ENCODE measurements around the gene PPP2R2D. TPM values are rescaled to one million over a fixed set of nuclear protein-coding genes. Genes with fewer than 3 reads are reported as not detected.

The PPP2R2D gene
- total RNA-seq, 2 donors from 2014 or later, result 27.0 to 47.4 TPM

DNA sequence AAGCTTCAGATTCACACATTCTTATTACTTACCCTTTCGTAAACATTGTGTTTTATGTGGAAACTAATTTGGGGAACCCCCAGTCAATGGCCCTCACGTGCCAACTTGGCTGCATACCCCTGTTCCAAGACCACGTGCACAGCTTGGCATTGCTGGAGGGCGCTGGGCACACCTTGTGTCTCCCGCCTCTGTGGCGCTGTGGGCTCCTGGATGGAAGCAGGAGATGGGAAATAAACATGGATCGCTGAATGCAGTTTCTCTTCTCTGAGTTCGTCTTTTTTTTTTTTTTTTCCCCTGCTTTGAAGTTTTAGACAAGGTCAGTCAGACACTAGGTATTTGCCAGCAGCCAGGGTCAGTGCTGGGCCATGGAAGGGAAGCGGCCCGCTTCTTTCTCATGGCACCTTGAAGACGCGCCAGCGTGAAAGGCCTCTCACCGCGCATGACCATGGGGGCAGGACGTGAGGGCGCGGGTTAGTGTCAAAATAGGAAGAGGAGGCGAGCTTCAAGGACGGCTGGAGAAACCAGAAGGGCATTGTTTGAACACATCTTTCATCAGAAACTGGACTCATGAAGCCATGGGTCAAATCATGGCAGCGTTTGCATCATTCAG, 53.7 kb downstream of the PPP2R2D start:
- Mint-ChIP-seq H3K4me3 (no peak overlapping the region), H3K4me1 (ENCODE audit: low read depth in 2 of 2) (peaks cover 0 to 17% of the 10 kb centered on the region in 2 donors), H3K36me3 (no peaks in the 10 kb centered on the region), H3K9me3 (no peaks in the 10 kb centered on the region), H3K27me3 (no peaks in the 10 kb centered on the region), H3K27ac (no peak overlapping the region)
- ATAC-seq (no peak), DNase-seq (ENCODE audit: low spot score) (peak; percentile 8)

DNA sequence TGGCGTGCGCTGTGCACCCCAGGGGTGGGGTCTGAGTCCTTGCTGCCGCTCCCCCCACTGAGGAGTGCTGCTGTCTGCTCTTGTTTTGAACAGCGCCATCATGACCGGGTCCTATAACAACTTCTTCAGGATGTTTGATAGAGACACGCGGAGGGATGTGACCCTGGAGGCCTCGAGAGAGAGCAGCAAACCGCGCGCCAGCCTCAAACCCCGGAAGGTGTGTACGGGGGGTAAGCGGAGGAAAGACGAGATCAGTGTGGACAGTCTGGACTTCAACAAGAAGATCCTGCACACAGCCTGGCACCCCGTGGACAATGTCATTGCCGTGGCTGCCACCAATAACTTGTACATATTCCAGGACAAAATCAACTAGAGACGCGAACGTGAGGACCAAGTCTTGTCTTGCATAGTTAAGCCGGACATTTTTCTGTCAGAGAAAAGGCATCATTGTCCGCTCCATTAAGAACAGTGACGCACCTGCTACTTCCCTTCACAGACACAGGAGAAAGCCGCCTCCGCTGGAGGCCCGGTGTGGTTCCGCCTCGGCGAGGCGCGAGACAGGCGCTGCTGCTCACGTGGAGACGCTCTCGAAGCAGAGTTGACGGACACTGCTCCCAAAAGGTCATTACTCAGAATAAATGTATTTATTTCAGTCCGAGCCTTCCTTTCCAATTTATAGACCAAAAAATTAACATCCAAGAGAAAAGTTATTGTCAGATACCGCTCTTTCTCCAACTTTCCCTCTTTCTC, 55.0 kb downstream of the PPP2R2D start:
- Mint-ChIP-seq H3K36me3 (no peaks in the 10 kb centered on the region), H3K27ac (no peak overlapping the region), H3K27me3 (no peaks in the 10 kb centered on the region)

DNA sequence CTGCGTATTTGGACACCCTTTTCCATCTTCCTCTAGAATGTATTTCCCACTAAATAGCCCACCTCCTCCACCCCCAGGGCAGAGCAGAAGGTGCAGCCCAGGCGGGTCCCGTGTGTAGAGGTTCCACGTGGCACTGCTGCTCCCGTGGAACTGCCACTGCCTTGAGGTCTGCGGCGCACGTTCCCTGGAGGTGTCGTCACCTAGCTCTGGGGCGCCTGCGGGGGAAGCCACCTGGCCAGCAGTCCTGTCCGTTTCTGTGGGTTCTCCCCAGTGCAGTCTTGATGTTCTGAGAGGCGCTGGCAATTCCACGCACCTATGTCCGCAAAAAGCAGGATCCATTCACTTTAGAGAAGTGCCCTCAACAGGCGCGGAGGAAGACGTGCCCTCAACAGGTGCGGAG, 59.0 kb downstream of the PPP2R2D start:
- DNase-seq (ENCODE audit: low spot score) (peak; percentile 61), ATAC-seq (no peak)
- Mint-ChIP-seq H3K27ac (no peak overlapping the region), H3K27me3 (no peaks in the 10 kb centered on the region), H3K36me3 (no peaks in the 10 kb centered on the region), H3K4me3 (no peak overlapping the region), H3K4me1 (ENCODE audit: low read depth in 2 of 2) (peaks cover 3 to 20% of the 10 kb centered on the region in 2 donors), H3K9me3 (no peaks in the 10 kb centered on the region)

More for the DNA sequence above, 55.0 kb downstream of the PPP2R2D start:
- Mint-ChIP-seq H3K9me3 (no peaks in the 10 kb centered on the region), H3K4me1 (ENCODE audit: low read depth in 2 of 2) (peaks cover 0 to 17% of the 10 kb centered on the region in 2 donors), H3K4me3 (no peak overlapping the region)
- no peak for ATAC-seq
- peak; percentile 56 for DNase-seq (ENCODE audit: low spot score)

DNA sequence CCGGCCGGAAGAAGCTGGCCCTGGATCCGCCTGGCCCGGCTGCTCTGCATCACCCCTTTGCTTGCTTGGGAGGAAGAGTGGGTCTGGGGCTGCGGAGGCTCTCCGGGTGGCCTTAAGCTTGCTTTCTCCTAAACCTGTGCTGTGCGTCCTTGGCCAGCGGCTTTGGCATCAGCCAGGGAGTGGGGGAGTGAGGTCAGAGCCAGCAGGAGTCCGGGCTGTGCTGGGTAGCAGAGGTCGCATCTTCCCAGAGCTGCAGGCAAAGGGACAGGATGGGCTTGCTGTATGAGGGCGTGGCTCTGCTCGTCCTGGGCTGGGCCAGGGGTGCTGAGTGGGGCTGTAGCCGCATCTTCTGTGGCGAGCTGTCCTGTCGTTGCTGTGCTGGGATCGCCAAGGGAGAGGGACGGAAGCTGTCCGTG, 59.8 kb downstream of the PPP2R2D start:
- Mint-ChIP-seq H3K27ac (no peak overlapping the region), H3K4me1 (ENCODE audit: low read depth in 2 of 2) (peaks cover 7 to 20% of the 10 kb centered on the region in 2 donors), H3K9me3 (no peaks in the 10 kb centered on the region), H3K27me3 (no peaks in the 10 kb centered on the region), H3K4me3 (no peak overlapping the region), H3K36me3 (no peaks in the 10 kb centered on the region)
- DNase-seq (ENCODE audit: low spot score) (peak; percentile 47), ATAC-seq (peak in 1 of 2 donors; percentile 58)

DNA sequence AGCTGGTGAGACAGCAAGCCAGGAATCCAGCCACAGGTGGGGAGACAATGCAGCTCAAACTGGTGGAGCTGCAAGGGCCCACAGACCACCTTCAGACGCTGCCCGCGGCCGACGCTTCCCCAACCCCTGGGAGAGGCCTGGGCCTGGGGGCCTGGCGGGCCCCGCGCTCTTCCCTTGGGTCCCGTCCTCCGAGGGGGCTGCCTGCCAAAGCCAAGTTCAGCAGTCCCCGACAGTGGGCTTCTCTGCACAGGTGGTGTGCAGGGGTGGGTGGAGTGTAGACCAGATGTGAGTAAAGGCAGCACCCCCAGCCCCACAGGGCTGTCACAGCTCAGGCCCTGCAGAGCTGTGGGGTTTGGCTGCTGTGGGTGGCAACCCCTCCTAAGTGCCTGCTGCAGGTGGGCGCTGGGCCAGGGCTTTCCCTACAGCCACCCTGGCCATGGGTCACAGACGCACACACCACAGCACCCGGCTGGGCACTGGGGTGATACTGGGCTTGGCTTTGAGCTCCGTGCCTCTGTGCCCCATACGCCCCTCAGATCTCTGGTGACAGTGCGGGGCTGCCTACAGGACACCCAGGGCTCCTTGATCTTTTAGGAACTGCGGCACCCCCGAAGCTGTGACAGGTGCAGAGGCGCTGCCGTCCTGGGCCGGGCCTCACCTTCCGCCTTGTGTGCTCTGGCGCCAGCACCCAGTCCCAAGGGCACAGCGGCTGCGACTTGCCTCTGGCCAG, 60.4 kb downstream of the PPP2R2D start:
- Mint-ChIP-seq H3K27ac (no peak overlapping the region), H3K9me3 (no peaks in the 10 kb centered on the region), H3K4me1 (ENCODE audit: low read depth in 2 of 2) (peaks cover 7 to 19% of the 10 kb centered on the region in 2 donors), H3K4me3 (no peak overlapping the region), H3K36me3 (no peaks in the 10 kb centered on the region), H3K27me3 (no peaks in the 10 kb centered on the region)
- peak; percentile 37 to 55 for ATAC-seq
- DNase-seq (ENCODE audit: low spot score), result peak; percentile 58

DNA sequence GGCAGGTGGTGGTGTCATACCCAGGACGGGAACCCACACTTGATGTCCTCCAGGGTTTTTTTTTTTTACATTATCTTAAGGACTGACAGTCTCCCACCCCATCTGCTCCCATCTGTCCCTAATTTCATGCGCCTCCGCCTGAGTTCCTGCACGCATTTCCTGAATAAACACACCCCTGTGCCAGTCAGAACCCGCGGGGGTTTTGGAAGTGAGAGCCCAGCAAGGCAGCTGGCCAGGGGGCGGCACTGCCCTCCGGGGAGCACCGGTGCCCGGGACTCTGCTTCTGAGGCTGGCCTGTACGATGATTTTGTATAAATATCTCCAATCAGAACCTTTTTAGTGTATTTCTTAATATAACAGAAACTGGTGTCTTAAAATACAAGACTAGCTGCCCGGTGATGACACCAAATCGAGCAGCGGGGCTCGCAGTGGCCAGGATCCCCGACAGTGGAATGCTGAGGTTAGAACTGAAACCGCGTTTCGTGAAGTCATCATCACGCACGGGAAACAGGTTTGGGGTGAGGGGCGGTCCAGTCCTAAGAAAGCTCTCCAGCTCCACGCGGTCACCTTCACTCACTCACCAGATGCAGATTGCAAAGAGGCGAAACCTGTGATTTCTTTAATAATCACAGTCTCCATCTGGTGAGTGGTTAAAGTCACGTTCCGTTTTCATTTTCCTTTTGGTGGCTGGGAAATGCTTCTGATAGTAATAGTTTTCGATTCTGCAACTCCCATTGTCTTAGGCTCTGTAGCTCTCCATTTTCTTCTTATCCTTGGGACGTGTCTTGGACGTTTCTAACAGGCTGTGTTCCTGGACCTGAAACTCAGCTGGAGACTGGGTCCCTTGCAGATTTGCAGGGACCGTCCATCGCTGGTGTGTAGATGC, 61.2 kb downstream of the PPP2R2D start:
- ATAC-seq (no peak), DNase-seq (ENCODE audit: low spot score) (no peak)
- H3K27me3 Mint-ChIP-seq, result no peaks in the 10 kb centered on the region
- H3K36me3 Mint-ChIP-seq, result no peaks in the 10 kb centered on the region
- H3K4me1 Mint-ChIP-seq (ENCODE audit: low read depth in 2 of 2), result peaks cover 7 to 18% of the 10 kb centered on the region in 2 donors
- no peaks in the 10 kb centered on the region for H3K9me3 Mint-ChIP-seq
- peak overlapping the region in 1 of 2 donors; percentile 2 for H3K27ac Mint-ChIP-seq
- no peak overlapping the region for H3K4me3 Mint-ChIP-seq

DNA sequence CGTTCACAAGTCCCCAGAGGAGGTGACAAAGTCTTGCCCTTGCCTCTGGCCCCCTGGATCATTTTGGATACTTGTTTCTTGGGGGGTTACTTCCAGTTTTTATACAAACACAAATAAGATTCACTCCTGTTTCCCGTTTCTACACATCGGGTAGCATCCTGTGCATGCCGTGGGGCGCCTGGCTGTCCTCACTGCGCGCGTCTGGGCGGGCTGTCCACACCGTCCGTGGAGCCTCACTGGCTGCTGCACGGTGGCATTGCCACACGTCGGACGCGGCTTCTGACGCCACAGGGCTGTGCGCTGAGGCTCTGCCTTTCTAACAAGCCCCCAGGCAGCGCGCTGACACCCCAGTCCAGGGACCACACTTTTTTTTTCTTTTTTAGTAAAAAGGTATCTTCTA, 62.5 kb downstream of the PPP2R2D start:
- H3K9me3 Mint-ChIP-seq, result no peaks in the 10 kb centered on the region
- no peak overlapping the region for H3K4me3 Mint-ChIP-seq
- DNase-seq (ENCODE audit: low spot score) (peak; percentile 20), ATAC-seq (no peak)
- peaks cover 7 to 10% of the 10 kb centered on the region in 2 donors for H3K4me1 Mint-ChIP-seq (ENCODE audit: low read depth in 2 of 2)
- H3K27me3 Mint-ChIP-seq, result no peaks in the 10 kb centered on the region
- no peaks in the 10 kb centered on the region for H3K36me3 Mint-ChIP-seq
- H3K27ac Mint-ChIP-seq, result no peak overlapping the region

DNA sequence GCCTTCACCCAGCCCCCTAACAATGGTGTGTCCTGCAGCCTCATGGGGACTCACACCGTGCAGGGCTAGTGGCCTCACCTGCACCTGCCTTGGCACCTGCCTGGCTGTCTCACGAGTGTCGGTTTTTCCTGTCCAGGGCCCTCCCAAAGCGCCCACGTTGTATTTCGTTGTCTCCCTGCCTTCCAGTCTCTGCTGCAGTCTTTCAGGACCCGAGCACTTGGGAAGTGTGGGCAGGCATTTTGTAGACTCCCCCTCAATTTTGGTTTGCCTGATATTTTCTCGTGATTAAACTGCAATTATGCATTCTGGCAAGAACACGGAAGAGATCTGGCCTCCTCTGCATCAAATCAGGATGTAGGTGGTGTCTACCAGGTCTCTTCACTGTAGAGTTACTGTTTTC, 63.0 kb downstream of the PPP2R2D start:
- Mint-ChIP-seq H3K9me3 (no peaks in the 10 kb centered on the region), H3K4me1 (ENCODE audit: low read depth in 2 of 2) (peaks cover 7 to 10% of the 10 kb centered on the region in 2 donors), H3K36me3 (no peaks in the 10 kb centered on the region), H3K4me3 (no peak overlapping the region), H3K27ac (no peak overlapping the region), H3K27me3 (no peaks in the 10 kb centered on the region)
- peak; percentile 38 for DNase-seq (ENCODE audit: low spot score)
- no peak for ATAC-seq

DNA sequence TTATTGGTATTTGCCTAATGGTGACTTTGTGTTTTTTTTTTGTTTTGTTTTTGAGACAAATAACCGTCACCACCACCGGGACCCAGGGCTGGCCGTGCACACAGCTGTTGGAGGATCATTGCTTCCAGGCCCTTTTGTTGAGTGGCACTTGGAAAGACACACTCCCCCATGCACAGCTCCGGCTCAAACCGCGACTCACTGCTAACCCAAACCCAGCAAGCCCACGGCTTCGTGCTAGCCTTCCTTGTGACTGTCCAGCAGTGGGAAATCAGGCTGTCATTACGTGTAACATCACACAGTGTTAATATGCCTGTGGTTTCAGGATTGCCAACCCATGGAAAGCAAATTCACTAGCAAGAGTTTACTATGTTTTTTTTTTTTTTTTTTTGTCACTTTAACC, 63.5 kb downstream of the PPP2R2D start:
- peaks cover 7 to 10% of the 10 kb centered on the region in 2 donors for H3K4me1 Mint-ChIP-seq (ENCODE audit: low read depth in 2 of 2)
- DNase-seq (ENCODE audit: low spot score) (no peak), ATAC-seq (no peak)
- H3K9me3 Mint-ChIP-seq, result no peaks in the 10 kb centered on the region
- H3K36me3 Mint-ChIP-seq, result no peaks in the 10 kb centered on the region
- no peak overlapping the region for H3K4me3 Mint-ChIP-seq
- peak overlapping the region in 1 of 2 donors; percentile 34 for H3K27ac Mint-ChIP-seq
- no peaks in the 10 kb centered on the region for H3K27me3 Mint-ChIP-seq

DNA sequence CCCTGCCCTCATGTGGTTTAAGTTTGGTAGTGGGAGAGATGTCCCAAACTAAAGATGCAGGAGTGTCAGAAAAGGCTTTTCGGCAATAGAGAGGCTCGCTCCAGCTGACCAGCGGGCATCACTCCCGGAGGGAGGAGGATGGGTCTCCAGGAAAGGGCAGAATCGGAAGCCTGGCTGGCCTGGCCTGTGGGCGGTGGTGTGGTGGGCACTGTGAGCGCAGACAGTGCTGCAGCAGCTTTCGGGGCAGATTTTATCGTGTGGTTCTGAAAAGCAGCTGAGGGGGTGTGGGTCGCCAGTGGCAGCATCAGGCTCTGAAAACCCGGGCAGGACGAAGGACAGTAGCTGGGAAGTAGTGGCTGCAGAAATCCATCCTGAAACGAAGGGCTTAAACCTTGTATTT, 68.1 kb downstream of the PPP2R2D start:
- DNase-seq (ENCODE audit: low spot score) (no peak), ATAC-seq (no peak)
- H3K36me3 Mint-ChIP-seq, result no peaks in the 10 kb centered on the region
- H3K4me3 Mint-ChIP-seq, result no peak overlapping the region
- H3K9me3 Mint-ChIP-seq, result no peaks in the 10 kb centered on the region
- peaks cover 28 to 31% of the 10 kb centered on the region in 2 donors for H3K4me1 Mint-ChIP-seq (ENCODE audit: low read depth in 2 of 2)
- no peak overlapping the region for H3K27ac Mint-ChIP-seq
- no peaks in the 10 kb centered on the region for H3K27me3 Mint-ChIP-seq

DNA sequence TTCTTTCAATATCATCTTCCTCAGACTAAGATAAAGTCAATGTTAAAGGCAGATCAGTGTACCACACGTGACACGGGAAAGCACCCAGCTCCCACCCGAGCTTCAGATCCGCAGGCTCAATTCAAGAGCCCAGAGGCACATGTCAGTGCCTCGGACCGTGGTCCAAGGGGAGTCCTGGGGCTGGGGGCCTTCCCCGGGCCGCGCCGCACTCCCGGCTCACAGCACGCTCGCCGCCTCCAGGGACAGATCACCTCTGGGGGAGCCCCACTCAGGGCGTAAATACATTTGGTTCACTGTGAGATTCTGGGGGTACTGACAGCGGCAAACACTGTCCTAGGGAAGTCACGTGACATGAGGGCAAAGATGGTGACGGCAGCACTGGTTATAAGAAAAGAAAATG, 70.1 kb downstream of the PPP2R2D start:
- no peaks in the 10 kb centered on the region for H3K27me3 Mint-ChIP-seq
- no peaks in the 10 kb centered on the region for H3K36me3 Mint-ChIP-seq
- H3K4me3 Mint-ChIP-seq, result no peak overlapping the region
- H3K9me3 Mint-ChIP-seq, result no peaks in the 10 kb centered on the region
- peak overlapping the region in 1 of 2 donors; percentile 48 for H3K27ac Mint-ChIP-seq
- peaks cover 34 to 39% of the 10 kb centered on the region in 2 donors for H3K4me1 Mint-ChIP-seq (ENCODE audit: low read depth in 2 of 2)
- DNase-seq (ENCODE audit: low spot score) (no peak), ATAC-seq (no peak)

DNA sequence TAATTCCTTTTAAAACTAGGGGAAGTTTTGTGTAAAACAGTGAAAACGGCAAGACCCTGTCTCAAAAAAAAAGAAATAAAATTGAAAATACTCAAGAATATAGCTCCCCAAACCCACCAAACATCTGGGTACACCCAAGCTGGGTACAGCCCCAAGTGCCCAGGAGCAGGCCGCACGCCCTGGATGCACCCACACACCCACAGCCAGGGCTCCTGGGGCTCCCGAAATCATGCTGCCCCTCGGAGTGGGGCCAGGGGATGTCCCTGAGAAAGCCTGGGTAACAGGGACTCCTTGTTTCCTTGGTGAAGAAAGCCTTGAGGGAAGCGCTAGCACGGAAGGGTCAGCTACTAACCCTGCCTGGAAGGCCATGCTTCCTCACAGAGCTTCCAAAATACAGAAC, 70.8 kb downstream of the PPP2R2D start:
- Mint-ChIP-seq H3K9me3 (no peaks in the 10 kb centered on the region), H3K27ac (no peak overlapping the region), H3K27me3 (no peaks in the 10 kb centered on the region), H3K4me1 (ENCODE audit: low read depth in 2 of 2) (peaks cover 38 to 39% of the 10 kb centered on the region in 2 donors), H3K36me3 (no peaks in the 10 kb centered on the region), H3K4me3 (no peak overlapping the region)
- ATAC-seq (no peak), DNase-seq (ENCODE audit: low spot score) (no peak)

DNA sequence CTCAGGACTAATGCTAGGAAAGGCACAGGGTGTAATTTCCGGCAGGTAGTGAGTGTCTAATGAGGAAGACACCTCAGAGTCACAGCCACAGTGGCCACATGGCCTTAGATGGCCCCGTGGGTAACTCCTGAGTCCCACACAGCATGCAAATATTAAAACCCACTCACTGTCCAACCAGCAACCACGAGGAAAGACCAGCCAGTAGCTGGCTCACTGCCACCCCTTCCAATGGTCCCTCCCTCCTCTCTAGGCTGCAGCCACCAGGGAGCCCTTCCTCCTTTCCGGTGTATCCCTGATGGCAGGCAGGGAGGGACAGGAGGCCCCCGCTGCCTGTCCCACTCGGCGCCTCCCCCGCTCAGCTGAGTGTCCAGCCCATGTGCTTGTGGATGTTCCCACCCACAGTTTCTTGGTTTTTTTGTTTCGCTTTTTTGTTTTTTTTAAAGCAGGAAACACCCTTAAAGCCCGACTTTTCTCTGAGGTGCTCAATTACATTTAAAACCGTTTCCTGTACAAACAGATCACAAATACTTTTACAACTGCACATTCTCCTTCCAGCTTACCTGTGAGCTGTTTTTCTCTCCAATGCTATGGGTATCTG, 71.8 kb downstream of the PPP2R2D start:
- DNase-seq (ENCODE audit: low spot score) (no peak), ATAC-seq (peak; percentile 79 to 81)
- no peaks in the 10 kb centered on the region for H3K9me3 Mint-ChIP-seq
- H3K4me3 Mint-ChIP-seq, result peak overlapping the region; percentile 63
- peaks cover 39 to 46% of the 10 kb centered on the region in 2 donors for H3K4me1 Mint-ChIP-seq (ENCODE audit: low read depth in 2 of 2)
- peak overlapping the region; percentile 50 to 61 for H3K27ac Mint-ChIP-seq
- H3K27me3 Mint-ChIP-seq, result no peaks in the 10 kb centered on the region
- no peaks in the 10 kb centered on the region for H3K36me3 Mint-ChIP-seq

Data from natural killer cell treated with Interleukin-12 subunit alpha and Interleukin-12 subunit beta and Interleukin-15 and Interleukin-18, amount 100 ng/mL, for 72 hours (primary cell).